DND-41 (cell line): ENCODE measurements around the gene IL1R2.

Source experiments
- ATAC-seq: fragments of 200-7000 bp; cut with Tn5 transposase; 3 replicates; pipeline ENCODE4 v1.9.1; 2021; ENCODE audit warnings: low read depth; ENCODE audit not compliant: insufficient read depth
- DNase-seq: peaks from one replicate; pipeline ENCODE4 v3.0.0-alpha.2; 2020
- H2AFZ ChIP-seq: 2 replicates; pipeline ENCODE4 v1.6.0; 2012; ENCODE audit warnings: low read depth, low read length
- H3K27ac ChIP-seq: 2 replicates; pipeline ENCODE4 v1.5.1; 2012; ENCODE audit warnings: low read length, inconsistent platforms
- H3K27me3 ChIP-seq: fragments of 200-600 bp; sonication (generic); 2 replicates; pipeline ENCODE4 v1.6.0; 2012; ENCODE audit warnings: low read length, mild to moderate bottlenecking, inconsistent platforms; ENCODE audit not compliant: insufficient read depth, poor library complexity
- H3K36me3 ChIP-seq: 2 replicates; pipeline ENCODE4 v1.5.1; 2012; ENCODE audit warnings: low read length, inconsistent platforms; ENCODE audit not compliant: insufficient read depth
- H3K4me1 ChIP-seq: 2 replicates; pipeline ENCODE4 v1.5.1; 2012; ENCODE audit warnings: mild to moderate bottlenecking, low read length; ENCODE audit not compliant: insufficient read depth
- H3K4me2 ChIP-seq: 2 replicates; pipeline ENCODE4 v1.6.0; 2012; ENCODE audit warnings: mild to moderate bottlenecking, moderate library complexity, low read length, inconsistent platforms; ENCODE audit not compliant: insufficient read depth
- H3K4me3 ChIP-seq, 2 experiments: fragments of 200-600 bp in 1 of 2; shearing (Covaris generic) in 1 of 2; 2 replicates each; pipeline ENCODE4 v1.5.1; 2012 to 2016; ENCODE audit warnings: inconsistent platforms in 2 of 2, low read length in 2 of 2, mild to moderate bottlenecking in 2 of 2, low read depth in 1 of 2, moderate library complexity in 1 of 2
- H3K79me2 ChIP-seq: 2 replicates; pipeline ENCODE4 v1.6.0; 2012; ENCODE audit warnings: low read length, inconsistent platforms; ENCODE audit not compliant: insufficient read depth
- H3K9ac ChIP-seq: 2 replicates; pipeline ENCODE4 v1.6.0; 2012; ENCODE audit warnings: low read depth, mild to moderate bottlenecking, inconsistent platforms, low read length, moderate library complexity
- H3K9me3 ChIP-seq: 2 replicates; pipeline ENCODE4 v1.5.1; 2012; ENCODE audit warnings: low read length, moderate library complexity, mild to moderate bottlenecking, inconsistent platforms; ENCODE audit not compliant: insufficient read depth, severe bottlenecking
- H4K20me1 ChIP-seq: 2 replicates; pipeline ENCODE4 v1.6.0; 2012; ENCODE audit warnings: low read length; ENCODE audit not compliant: insufficient read depth
- EZH2 ChIP-seq: IDR thresholded peaks from 3 replicates; pipeline ENCODE4 v1.6.1; 2012; ENCODE audit warnings: borderline replicate concordance, low read depth, mild to moderate bottlenecking, moderate library complexity, low read length, inconsistent platforms; ENCODE audit not compliant: severe bottlenecking
- TF ChIP-seq, protein P1 (sequence below): IDR thresholded peaks from 2 replicates; pipeline ENCODE4 v1.5.1; 2012; ENCODE audit warnings: borderline replicate concordance, low read length, moderate library complexity, mild to moderate bottlenecking; ENCODE audit not compliant: poor library complexity, severe bottlenecking; ENCODE audit errors: extremely low read depth

The IL1R2 gene

GRCh38 chr2:102057502-102058292 lies 65.9 kb downstream of the IL1R2 start:
- Histone ChIP-seq H3K79me2 (no peaks in the 10 kb centered on the region), H4K20me1 (no peaks in the 10 kb centered on the region), H3K27ac (no peak overlapping the region), H3K4me2 (no peak overlapping the region), H3K4me3 (no peak overlapping the region), H3K9me3 (no peaks in the 10 kb centered on the region), H3K4me1 (no peaks in the 10 kb centered on the region), H3K9ac (no peak overlapping the region), H3K36me3 (no peaks in the 10 kb centered on the region), H2AFZ (no peak overlapping the region), H3K27me3 (no peaks in the 10 kb centered on the region)
- no peak for DNase-seq
- TF ChIP-seq, protein P1, sequence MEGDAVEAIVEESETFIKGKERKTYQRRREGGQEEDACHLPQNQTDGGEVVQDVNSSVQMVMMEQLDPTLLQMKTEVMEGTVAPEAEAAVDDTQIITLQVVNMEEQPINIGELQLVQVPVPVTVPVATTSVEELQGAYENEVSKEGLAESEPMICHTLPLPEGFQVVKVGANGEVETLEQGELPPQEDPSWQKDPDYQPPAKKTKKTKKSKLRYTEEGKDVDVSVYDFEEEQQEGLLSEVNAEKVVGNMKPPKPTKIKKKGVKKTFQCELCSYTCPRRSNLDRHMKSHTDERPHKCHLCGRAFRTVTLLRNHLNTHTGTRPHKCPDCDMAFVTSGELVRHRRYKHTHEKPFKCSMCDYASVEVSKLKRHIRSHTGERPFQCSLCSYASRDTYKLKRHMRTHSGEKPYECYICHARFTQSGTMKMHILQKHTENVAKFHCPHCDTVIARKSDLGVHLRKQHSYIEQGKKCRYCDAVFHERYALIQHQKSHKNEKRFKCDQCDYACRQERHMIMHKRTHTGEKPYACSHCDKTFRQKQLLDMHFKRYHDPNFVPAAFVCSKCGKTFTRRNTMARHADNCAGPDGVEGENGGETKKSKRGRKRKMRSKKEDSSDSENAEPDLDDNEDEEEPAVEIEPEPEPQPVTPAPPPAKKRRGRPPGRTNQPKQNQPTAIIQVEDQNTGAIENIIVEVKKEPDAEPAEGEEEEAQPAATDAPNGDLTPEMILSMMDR: no peak
- no peak for TF ChIP-seq EZH2
- no peak for ATAC-seq

- DNase-seq: no peak
- Histone ChIP-seq H3K4me1 (no peaks in the 10 kb centered on the region), H3K27ac (no peak overlapping the region), H3K79me2 (no peaks in the 10 kb centered on the region), H3K9ac (no peak overlapping the region), H4K20me1 (no peaks in the 10 kb centered on the region), H3K9me3 (no peaks in the 10 kb centered on the region), H3K4me2 (no peak overlapping the region), H2AFZ (no peak overlapping the region), H3K4me3 (no peak overlapping the region), H3K27me3 (peaks cover 3% of the 10 kb centered on the region), H3K36me3 (no peaks in the 10 kb centered on the region)
- TF ChIP-seq, protein P1: no peak
- TF ChIP-seq EZH2: no peak
- ATAC-seq: no peak
Observed at GRCh38 chr2:102058293-102058833, 66.6 kb downstream of the IL1R2 start.

DNA sequence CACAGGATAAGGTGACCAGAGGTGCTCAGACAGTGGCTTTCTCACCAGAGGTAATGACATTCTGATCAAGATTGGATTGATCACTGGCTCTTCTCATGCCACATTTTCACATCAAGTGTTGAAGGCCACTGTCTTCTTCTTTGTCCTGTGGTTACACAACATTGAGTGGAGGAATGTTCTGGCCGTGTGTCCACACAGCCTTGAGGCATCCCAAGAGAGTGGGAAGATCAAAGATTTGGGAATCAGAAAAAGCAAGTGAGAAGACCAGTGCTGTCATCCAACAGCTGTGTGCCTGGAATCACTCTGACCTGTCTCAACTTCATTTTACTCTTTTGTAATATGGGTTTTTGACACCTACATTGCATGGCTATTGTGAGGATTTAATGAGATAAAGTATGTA lies 67.4 kb downstream of the IL1R2 start:
- H4K20me1 ChIP-seq: no peaks in the 10 kb centered on the region

More for the DNA sequence above, 67.4 kb downstream of the IL1R2 start:
- TF ChIP-seq, protein P1: no peak
- TF ChIP-seq EZH2: no peak
- Histone ChIP-seq H3K9me3 (no peaks in the 10 kb centered on the region), H3K4me1 (no peaks in the 10 kb centered on the region), H3K27me3 (peaks cover 3% of the 10 kb centered on the region), H3K27ac (no peak overlapping the region), H3K4me3 (no peak overlapping the region), H3K36me3 (no peaks in the 10 kb centered on the region), H3K4me2 (no peak overlapping the region), H3K9ac (no peak overlapping the region), H3K79me2 (no peaks in the 10 kb centered on the region), H2AFZ (no peak overlapping the region)
- no peak for DNase-seq
- no peak for ATAC-seq
